Fibroblast of mammary gland (primary cell): Measurements from ENCODE around the gene LY86.

ENCODE experiments used
- DNase-seq: peaks from one replicate; pipeline ENCODE4 v3.0.0-alpha.2; 2010; ENCODE audit warnings: low read depth
- H3K4me3 ChIP-seq: 2 replicates; pipeline ENCODE4 v1.5.1; 2011; ENCODE audit warnings: low read depth, mild to moderate bottlenecking, low read length, moderate library complexity; ENCODE audit not compliant: control insufficient read depth
- CTCF ChIP-seq: conservative IDR thresholded peaks from 2 replicates; pipeline ENCODE4 v1.5.1; 2011; ENCODE audit warnings: low read depth, low read length, inconsistent platforms; ENCODE audit not compliant: control insufficient read depth, insufficient read depth

Gene LY86

GRCh38 chr6:6649824-6650349 is 61.4 kb downstream of the LY86 start:
- H3K4me3 ChIP-seq, result no peak overlapping the region
- TF ChIP-seq CTCF, result no peak
- DNase-seq, result no peak

GRCh38 chr6:6650839-6651238 is 62.3 kb downstream of the LY86 start:
- DNase-seq, result no peak
- TF ChIP-seq CTCF, result no peak
- H3K4me3 ChIP-seq, result no peak overlapping the region

- TF ChIP-seq CTCF, result no peak
- DNase-seq, result no peak
- no peak overlapping the region for H3K4me3 ChIP-seq
Observed at GRCh38 chr6:6651335-6651734, 62.8 kb downstream of the LY86 start.

- no peak overlapping the region for H3K4me3 ChIP-seq
- no peak for DNase-seq
- TF ChIP-seq CTCF, result no peak
Observed at GRCh38 chr6:6652932-6653331, 64.4 kb downstream of the LY86 start.

- no peak overlapping the region for H3K4me3 ChIP-seq
- no peak for TF ChIP-seq CTCF
- no peak for DNase-seq
Observed at GRCh38 chr6:6654599-6655575, 66.4 kb downstream of the LY86 start.

- no peak for DNase-seq
- TF ChIP-seq CTCF, result no peak
Observed at GRCh38 chr6:6655805-6656251, 67.3 kb downstream of the LY86 start.

More at GRCh38 chr6:6655805-6656251, 67.3 kb downstream of the LY86 start:
- H3K4me3 ChIP-seq, result no peak overlapping the region
